Measurements from ENCODE around the gene RCL1.
A peak's percentile ranks its signal among the peaks of the same experiment; 100 is the strongest.

RCL1 gene

GRCh38 chr9:4799033-4799430 is 6.3 kb downstream of the RCL1 start:
- H3K27me3 ChIP-seq: no peaks in the 10 kb centered on the region
- no peak overlapping the region for H3K4me3 ChIP-seq
- intact Hi-C loops (cut with DNase I; ENCODE audit: low total_unique reads): no loop called here
- H3K9me3 ChIP-seq: no peaks in the 10 kb centered on the region
- no peak for DNase-seq
- H3K36me3 ChIP-seq: no peaks in the 10 kb centered on the region
- peak overlapping the region; percentile 62 to 84 for H3K27ac ChIP-seq
- TF ChIP-seq, protein P1, sequence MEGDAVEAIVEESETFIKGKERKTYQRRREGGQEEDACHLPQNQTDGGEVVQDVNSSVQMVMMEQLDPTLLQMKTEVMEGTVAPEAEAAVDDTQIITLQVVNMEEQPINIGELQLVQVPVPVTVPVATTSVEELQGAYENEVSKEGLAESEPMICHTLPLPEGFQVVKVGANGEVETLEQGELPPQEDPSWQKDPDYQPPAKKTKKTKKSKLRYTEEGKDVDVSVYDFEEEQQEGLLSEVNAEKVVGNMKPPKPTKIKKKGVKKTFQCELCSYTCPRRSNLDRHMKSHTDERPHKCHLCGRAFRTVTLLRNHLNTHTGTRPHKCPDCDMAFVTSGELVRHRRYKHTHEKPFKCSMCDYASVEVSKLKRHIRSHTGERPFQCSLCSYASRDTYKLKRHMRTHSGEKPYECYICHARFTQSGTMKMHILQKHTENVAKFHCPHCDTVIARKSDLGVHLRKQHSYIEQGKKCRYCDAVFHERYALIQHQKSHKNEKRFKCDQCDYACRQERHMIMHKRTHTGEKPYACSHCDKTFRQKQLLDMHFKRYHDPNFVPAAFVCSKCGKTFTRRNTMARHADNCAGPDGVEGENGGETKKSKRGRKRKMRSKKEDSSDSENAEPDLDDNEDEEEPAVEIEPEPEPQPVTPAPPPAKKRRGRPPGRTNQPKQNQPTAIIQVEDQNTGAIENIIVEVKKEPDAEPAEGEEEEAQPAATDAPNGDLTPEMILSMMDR (IDR thresholded peaks at IDR 0.05): no peak
- peaks cover 0 to 84% (median 28%) of the 10 kb centered on the region in 4 donors for H3K4me1 ChIP-seq

GRCh38 chr9:4799775-4800174 is 7.0 kb downstream of the RCL1 start:
- no peaks in the 10 kb centered on the region for H3K9me3 ChIP-seq
- H3K4me3 ChIP-seq: no peak overlapping the region
- intact Hi-C loops (cut with DNase I; ENCODE audit: low total_unique reads): no loop called here
- no peaks in the 10 kb centered on the region for H3K27me3 ChIP-seq
- peaks cover 0 to 84% (median 30%) of the 10 kb centered on the region in 4 donors for H3K4me1 ChIP-seq
- TF ChIP-seq, protein P1 (IDR thresholded peaks at IDR 0.05): no peak
- no peak for DNase-seq
- H3K27ac ChIP-seq: peak overlapping the region; percentile 62 to 84
- no peaks in the 10 kb centered on the region for H3K36me3 ChIP-seq

- Histone ChIP-seq H3K27me3 (no peaks in the 10 kb centered on the region), H3K9me3 (no peaks in the 10 kb centered on the region), H3K27ac (peak overlapping the region; percentile 2 to 84), H3K4me3 (no peak overlapping the region), H3K4me1 (peaks cover 0 to 82% (median 23%) of the 10 kb centered on the region in 4 donors), H3K36me3 (no peaks in the 10 kb centered on the region)
- no peak for DNase-seq
- intact Hi-C loops (cut with DNase I; ENCODE audit: low total_unique reads): no loop called here
- TF ChIP-seq, protein P1 (IDR thresholded peaks at IDR 0.05): no peak
These were observed 8.4 kb downstream of the RCL1 start for GRCh38 chr9:4801156-4801555.

- Histone ChIP-seq H3K9me3 (peaks cover 0 to 3% (median 0%) of the 10 kb centered on the region in 3 donors), H3K27ac (peak overlapping the region; percentile 69 to 84), H3K4me3 (no peak overlapping the region), H3K36me3 (no peaks in the 10 kb centered on the region), H3K27me3 (no peaks in the 10 kb centered on the region), H3K4me1 (peaks cover 0 to 70% (median 16%) of the 10 kb centered on the region in 4 donors)
- TF ChIP-seq, protein P1 (IDR thresholded peaks at IDR 0.05): no peak
- peak in 1 of 2 donors; percentile 74 for DNase-seq
- intact Hi-C loops (cut with DNase I; ENCODE audit: low total_unique reads): no loop called here
These were observed 11.2 kb downstream of the RCL1 start for GRCh38 chr9:4803670-4804530.

DNA sequence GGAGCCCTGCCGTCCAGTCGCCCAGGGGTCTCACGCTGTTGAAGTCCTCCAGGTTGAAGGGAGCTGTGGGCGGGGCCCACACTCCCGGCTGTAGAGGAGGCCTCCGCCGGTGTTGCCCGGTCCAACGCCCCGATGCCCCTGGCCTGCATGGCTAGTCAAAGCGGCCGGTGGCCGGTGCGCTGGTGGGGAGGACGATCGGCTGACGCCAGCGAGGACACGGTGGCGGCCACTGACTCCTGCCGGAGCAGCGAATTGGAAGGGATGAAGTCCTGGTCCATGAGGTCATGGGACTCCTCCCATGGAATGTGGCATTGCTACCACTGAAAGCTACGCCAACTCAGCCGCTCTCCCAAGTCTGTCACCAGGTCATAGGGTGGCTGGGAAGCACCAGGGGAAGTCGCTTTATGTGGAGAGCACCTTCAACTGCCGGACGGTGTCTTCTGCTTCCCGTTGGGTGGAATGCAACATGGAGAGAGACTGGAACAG is 11.8 kb downstream of the RCL1 start:
- intact Hi-C loops (cut with DNase I; ENCODE audit: low total_unique reads): no loop called here
- peak overlapping the region; percentile 69 to 84 for H3K27ac ChIP-seq
- TF ChIP-seq, protein P1 (IDR thresholded peaks at IDR 0.05): no peak
- no peaks in the 10 kb centered on the region for H3K36me3 ChIP-seq
- no peak overlapping the region for H3K4me3 ChIP-seq
- peaks cover 0 to 70% (median 17%) of the 10 kb centered on the region in 4 donors for H3K4me1 ChIP-seq
- no peaks in the 10 kb centered on the region for H3K27me3 ChIP-seq
- no peak for DNase-seq
- peaks cover 0 to 3% (median 0%) of the 10 kb centered on the region in 3 donors for H3K9me3 ChIP-seq
